NCI-H187 (cell line): ENCODE data around the gene CLTC.

Source experiments
- DNase-seq, 2 experiments: peaks; one replicate each; lab custom pipeline; 2025; lab: John Stamatoyannopoulos, UW

The CLTC gene

GRCh38 chr17:59727817-59728533 lies 108.3 kb downstream of the CLTC start:
- DNase-seq: no peak

- DNase-seq: no peak
Measured at GRCh38 chr17:59730268-59730834, 110.7 kb downstream of the CLTC start.

GRCh38 chr17:59733697-59734096 lies 114.0 kb downstream of the CLTC start:
- DNase-seq: no peak

GRCh38 chr17:59734226-59734625 lies 114.5 kb downstream of the CLTC start:
- DNase-seq: no peak

- DNase-seq: no peak
Measured at GRCh38 chr17:59737324-59737723, 117.6 kb downstream of the CLTC start.

- DNase-seq: no peak
Measured at GRCh38 chr17:59743842-59744241, 124.1 kb downstream of the CLTC start.

- DNase-seq: no peak
Measured at GRCh38 chr17:59745040-59745439, 125.3 kb downstream of the CLTC start.
